K562 (cell line): ENCODE results near the gene HELZ. TPM values are rescaled to one million over a fixed set of nuclear protein-coding genes. Genes with fewer than 3 reads are reported as not detected.
A peak's percentile ranks its signal among the peaks of the same experiment; 100 is the strongest.

ENCODE experiments used
- ATAC-seq: fragments of 200-7000 bp; cut with Tn5 transposase; 3 replicates; pipeline ENCODE4 v1.9.1; 2020; ENCODE audit warnings: moderate library complexity
- BruUV-seq: library from RNA; stranded (reverse); fragments of 400-500 nt; replicated peaks from 2 replicates; lab custom pipeline; 2021; lab: Mats Ljungman, UMichigan
- CTCF ChIA-PET: fragments of 300-600 bp; formaldehyde crosslinking; extraction: SDS; loops from one replicate; lab custom pipeline; 2021; ENCODE audit warnings: low intra/inter-chr PET ratio; lab: Yijun Ruan, JAX
- POLR2A ChIA-PET: fragments of 300-600, 350-650 bp; sonication (Branson Sonifier 250); formaldehyde crosslinking; extraction: SDS; loops from one replicate; lab custom pipeline; 2021; ENCODE audit warnings: antibody characterized with exemption, inconsistent platforms; lab: Yijun Ruan, JAX
- DNase-seq, 4 experiments: peaks; one replicate each; pipeline versions ENCODE4 v3.0.0 to v3.0.0-alpha.2; 2011 to 2018; ENCODE audit warnings: low spot score in 3 of 4, mixed read lengths in 3 of 4; ENCODE audit errors: extremely low read depth in 1 of 4
- FAIRE-seq: peaks from 2 replicates; lab custom pipeline; 2011; peaks lifted over from hg19 to GRCh38; lab: Jason Lieb, UNC
- H2AFZ ChIP-seq: 2 replicates; pipeline ENCODE4 v1.6.0; 2011; ENCODE audit warnings: low read depth, low read length, control low read depth, inconsistent platforms
- H3K27ac ChIP-seq: fragments of 200-600 bp; 3 replicates; pipeline ENCODE4 v1.8.0; 2011; ENCODE audit warnings: low read depth, mild to moderate bottlenecking, control low read depth, inconsistent platforms, low read length, moderate library complexity, mixed read lengths; ENCODE audit errors: extremely low read depth
- H3K27me3 ChIP-seq, 2 experiments: fragments of 300-600 bp in 1 of 2; 2 replicates in 1 of 2; 3 replicates in 1 of 2; pipeline versions ENCODE4 v1.6.0 to v1.8.0; 2011; ENCODE audit warnings: inconsistent platforms in 2 of 2, low read length in 2 of 2, mild to moderate bottlenecking in 1 of 2, mixed read lengths in 1 of 2, moderate library complexity in 1 of 2; ENCODE audit not compliant: control insufficient read depth in 2 of 2, insufficient read depth in 2 of 2
- H3K36me3 ChIP-seq: fragments of 300-600 bp; 3 replicates; pipeline ENCODE4 v1.8.0; 2011; ENCODE audit warnings: mild to moderate bottlenecking, low read length, inconsistent platforms; ENCODE audit not compliant: control insufficient read depth, insufficient read depth
- H3K4me1 ChIP-seq, 2 experiments: fragments of 200-600 bp in 1 of 2; replicated peaks in 1 of 2; 2 replicates in 1 of 2; 3 replicates in 1 of 2; pipeline versions ENCODE4 v1.5.1 to v1.8.0; 2011; ENCODE audit warnings: inconsistent platforms in 2 of 2, low read length in 2 of 2, mild to moderate bottlenecking in 1 of 2, mixed read lengths in 1 of 2, moderate library complexity in 1 of 2; ENCODE audit not compliant: control insufficient read depth in 2 of 2, insufficient read depth in 2 of 2
- H3K4me2 ChIP-seq: 2 replicates; pipeline ENCODE4 v1.6.1; 2011; ENCODE audit warnings: low read length, control low read depth, inconsistent platforms, mixed read lengths; ENCODE audit not compliant: insufficient read depth
- H3K4me3 ChIP-seq: fragments of 200-600 bp; sonication (generic), shearing (Covaris generic); 2 replicates; pipeline ENCODE4 v1.5.1; 2016; ENCODE audit warnings: control low read depth, inconsistent platforms
- H3K79me2 ChIP-seq: fragments of 200-600 bp; 3 replicates; pipeline ENCODE4 v1.8.0; 2011; ENCODE audit warnings: low read length, inconsistent platforms; ENCODE audit not compliant: control insufficient read depth, insufficient read depth
- H3K9ac ChIP-seq, 2 experiments: 2 replicates each; pipeline versions ENCODE4 v1.6.0 to v1.6.1; 2011; ENCODE audit warnings: low read depth in 2 of 2, low read length in 2 of 2, control low read depth in 1 of 2, inconsistent platforms in 1 of 2, mild to moderate bottlenecking in 1 of 2, mixed read lengths in 1 of 2; ENCODE audit not compliant: insufficient read depth in 1 of 2
- H3K9me1 ChIP-seq: one replicate; pipeline ENCODE4 v1.6.0; 2011; ENCODE audit warnings: inconsistent platforms, mild to moderate bottlenecking, low read length, moderate library complexity; ENCODE audit not compliant: control insufficient read depth, insufficient read depth
- H3K9me3 ChIP-seq: replicated peaks from 2 replicates; pipeline ENCODE4 v1.5.1; 2011; ENCODE audit warnings: low read depth, low read length, inconsistent platforms; ENCODE audit not compliant: control insufficient read depth, insufficient read depth
- H4K20me1 ChIP-seq: replicated peaks from 2 replicates; pipeline ENCODE4 v1.6.1; 2011; ENCODE audit warnings: low read length, inconsistent platforms, mixed read lengths; ENCODE audit not compliant: control insufficient read depth, insufficient read depth
- ARID1B ChIP-seq: fragments of 450-650 bp; IDR thresholded peaks from 2 replicates; pipeline ENCODE4 v1.6.1; 2016; ENCODE audit warnings: antibody characterized with exemption, mild to moderate bottlenecking, inconsistent platforms
- DACH1 ChIP-seq: fragments of 450-650 bp; IDR thresholded peaks from 2 replicates; pipeline ENCODE4 v1.6.1; 2018; ENCODE audit not compliant: partially characterized antibody
- FOSL1 ChIP-seq: fragments of 200-800 bp; sonication (Bioruptor generic); conservative IDR thresholded peaks from 2 replicates; pipeline ENCODE4 v1.6.1; 2016; ENCODE audit warnings: missing genetic modification characterization, missing compliant biosample characterization
- HNRNPL ChIP-seq: fragments of 200-400 bp; formaldehyde crosslinking; IDR thresholded peaks from 2 replicates; pipeline ENCODE4 v1.6.1; 2017; ENCODE audit warnings: low read depth, mild to moderate bottlenecking, low read length
- NBN ChIP-seq: fragments of 450-650 bp; IDR thresholded peaks from 2 replicates; pipeline ENCODE4 v1.6.1; 2016; ENCODE audit warnings: low read depth, mild to moderate bottlenecking
- RBM25 ChIP-seq: fragments of 200-400 bp; formaldehyde crosslinking; IDR thresholded peaks from 2 replicates; pipeline ENCODE4 v1.6.1; 2018; ENCODE audit warnings: low read length, low read depth, moderate library complexity; ENCODE audit not compliant: severe bottlenecking
- RNF2 ChIP-seq: sonication (generic); IDR thresholded peaks from 2 replicates; pipeline ENCODE4 v1.6.1; 2016
- SOX6 ChIP-seq: fragments of 450-650 bp; IDR thresholded peaks from 2 replicates; pipeline ENCODE4 v1.6.1; 2014; ENCODE audit warnings: mild to moderate bottlenecking
- TBL1XR1 ChIP-seq, 2 experiments: IDR thresholded peaks; 2 replicates each; pipeline ENCODE4 v1.6.1; 2012; ENCODE audit warnings: improper control_type of control experiment in 2 of 2, low read length in 2 of 2, mild to moderate bottlenecking in 1 of 2
- THRB ChIP-seq: fragments of 450-650 bp; formaldehyde crosslinking; conservative IDR thresholded peaks from 2 replicates; pipeline ENCODE4 v1.4.0; 2022; ENCODE audit warnings: mild to moderate bottlenecking, missing genetic modification characterization
- TRIM25 ChIP-seq: fragments of 450-650 bp; IDR thresholded peaks from 2 replicates; pipeline ENCODE4 v1.7.0; 2016; ENCODE audit warnings: borderline replicate concordance
- ZNF655 ChIP-seq: fragments of 250-450 bp; sonication (Bioruptor Pico); IDR thresholded peaks from 2 replicates; pipeline ENCODE4 v1.5.0; 2021
- WGBS: fragments of 100-300 bp; shearing (Covaris generic); methylation state at CpG from one replicate; pipeline ENCODE4 v1.1.6; 2016; ENCODE audit warnings: low coverage, mixed read lengths; ENCODE audit not compliant: insufficient coverage; ENCODE audit errors: missing lambda C conversion rate; 5-methylcytosine and 5-hydroxymethylcytosine counted together
- in situ Hi-C: fragments of 300-500 bp; cut with MboI; formaldehyde crosslinking; loops from 4 replicates; pipeline ENCODE4 v1.15.0; 2018; ENCODE audit warnings: inconsistent platforms, mixed read lengths
- intact Hi-C: fragments of 100-400 bp; cut with micrococcal nuclease; formaldehyde crosslinking; loops from 2 replicates; pipeline ENCODE4 v1.14.2; 2022
- polyA plus RNA-seq, 8 experiments: library from polyadenylated mRNA; depleted of rRNA in 4 of 8; stranded (reverse) in 5 of 8; unstranded in 3 of 8; fragments of >200 nt; fragmentation: Nextera tagmentation in 2 of 8; fragmentation: Illumina TruSeq in 1 of 8; extraction: Ambion mirVana in 2 of 8; extraction: Trizol in 1 of 8; gene quantifications; 2 replicates each; pipeline versions ENCODE4 v1.2.1 to v1.2.3, GENCODE V29; 2011 to 2014; ENCODE audit warnings: inconsistent platforms in 1 of 8, missing spikeins in 1 of 8
- total RNA-seq, 7 experiments: library from RNA; depleted of rRNA in 6 of 7; stranded (reverse); fragments of >200 nt in 6 of 7; fragmentation: Illumina TruSeq in 2 of 7; extraction: Trizol in 2 of 7; gene quantifications; 2 replicates each; pipeline versions ENCODE4 v1.2.1 to v1.2.3, GENCODE V29; 2011 to 2021; ENCODE audit warnings: low replicate concordance in 1 of 7

HELZ gene
- total and polyA plus RNA-seq, 9 of the 15 experiments (the other 6 are each of a cell fraction or from before 2014, with no cell fraction given): 5.2 to 39.8 (median 17.3) TPM

- Histone ChIP-seq H3K9me3 (no peaks in the 10 kb centered on the region), H3K27ac (no peak overlapping the region), H3K9me1 (no peaks in the 10 kb centered on the region), H3K9ac (no peak overlapping the region), H3K4me2 (no peak overlapping the region)
- intact Hi-C loops (no loop called here), in situ Hi-C loops (no loop called here)
- DNase-seq: peak in 3 of 4 experiments; percentile 5 to 26 (median 22)
- BruUV-seq: no TSS peak
- POLR2A ChIA-PET: no interaction called here
- 0% methylated on average over 1 of the region's 1 CpG for WGBS
- TF ChIP-seq HNRNPL: no peak
- no peak for TF ChIP-seq RNF2
- TF ChIP-seq ZNF655: no peak
- TF ChIP-seq RBM25: no peak
- TF ChIP-seq TRIM25: no peak
- TF ChIP-seq DACH1: peak; percentile 38
- TF ChIP-seq SOX6: 0 out of 2 replicates have a peak, but pooled peaks have one; percentile 9
- TF ChIP-seq NBN: no peak
- 0 out of 2 replicates have a peak, but pooled peaks have one; percentile 15 for TF ChIP-seq ARID1B
- TF ChIP-seq TBL1XR1 (IDR thresholded peaks at IDR 0.05; ENCODE audit: low read length in 2 of 2): no peak
- peak; percentile 74 for TF ChIP-seq FOSL1 (tag)
- TF ChIP-seq THRB (CRISPR knock-in tag): no peak
- TF ChIP-seq, all 486 proteins: peak for 4
- no peak for FAIRE-seq
- Histone ChIP-seq H3K27me3 (no peaks in the 10 kb centered on the region), H4K20me1 (0 out of 2 replicates have a peak, but pooled peaks cover 3% of the 10 kb centered on the region), H3K4me1 (no peaks in the 10 kb centered on the region), H3K79me2 (no peaks in the 10 kb centered on the region), H3K4me3 (no peak overlapping the region), H3K36me3 (peaks cover 41% of the 10 kb centered on the region), H2AFZ (no peak overlapping the region)
- CTCF ChIA-PET: no interaction called here
- ATAC-seq: no peak
Observed at GRCh38 chr17:67125417-67125816, 119.6 kb downstream of the HELZ start.
